Measurements from ENCODE around the gene OARD1. TPM values are rescaled to one million over a fixed set of nuclear protein-coding genes. Genes with fewer than 3 reads are reported as not detected.

OARD1 gene
- total and polyA plus RNA-seq, 10 of the 15 experiments (the other 5 are each of a cell fraction or from before 2014, with no cell fraction given): 19.0 to 63.5 (median 43.6) TPM

DNA sequence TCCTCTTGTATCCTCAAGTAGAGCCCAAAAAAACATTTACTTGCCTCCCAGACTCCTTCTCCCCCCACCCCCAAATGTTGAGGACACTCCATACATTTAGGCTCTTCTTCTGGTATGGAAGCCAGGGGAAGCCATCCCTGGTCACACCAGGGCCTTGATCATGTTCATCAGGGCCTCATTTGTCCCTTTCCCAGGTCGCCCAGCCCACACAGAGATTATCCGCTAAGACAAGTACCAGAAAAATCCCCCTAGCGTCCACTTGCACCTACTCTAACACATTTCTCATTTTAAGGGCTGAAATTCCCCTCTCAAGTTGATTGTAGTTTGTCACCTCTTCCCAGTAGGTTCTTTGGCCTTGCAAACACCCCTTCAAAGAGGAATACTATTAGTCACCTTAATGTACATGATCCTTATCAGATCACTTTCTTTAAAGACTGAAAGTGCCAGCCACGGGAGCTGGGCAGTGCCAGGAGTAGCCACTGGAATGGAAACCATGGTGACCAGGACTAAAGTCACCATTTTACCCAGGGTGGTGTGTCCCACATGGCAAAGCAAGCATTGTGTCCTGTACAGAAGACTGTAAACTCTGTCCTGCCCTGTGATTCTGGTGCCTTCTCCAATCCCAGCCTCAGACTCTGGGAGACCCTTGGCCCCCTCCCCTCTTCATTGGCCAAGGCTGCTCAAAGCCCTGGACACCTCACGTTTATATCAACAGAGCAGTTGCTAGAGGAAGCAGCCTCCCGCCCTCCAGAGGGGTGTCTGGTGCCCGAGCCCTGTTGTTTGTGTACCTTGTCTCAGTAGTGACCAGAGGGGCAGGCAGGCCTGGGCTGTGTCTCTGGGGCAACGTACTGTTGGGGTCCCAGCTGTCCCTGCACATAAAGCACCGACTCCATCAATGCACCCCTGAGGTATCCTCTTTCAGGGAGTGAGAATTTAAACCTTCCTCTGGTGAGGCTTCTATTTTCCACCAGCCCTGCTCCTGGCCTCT lies 24.1 kb downstream of the OARD1 start:
- ATAC-seq (no peak), FAIRE-seq (no peak), DNase-seq (ENCODE audit: low read depth, low spot score) (no peak)
- no peak overlapping the region for H3K4me3 ChIP-seq
- no TSS peak for BruUV-seq (replicated peaks)
- H2AFZ ChIP-seq (ENCODE audit: control insufficient read depth, low read depth, low read length): no peak overlapping the region
- H3K4me2 ChIP-seq (ENCODE audit: control insufficient read depth, insufficient read depth): no peak overlapping the region
- POLR2A ChIA-PET: no interaction called here
- H3K4me1 ChIP-seq (ENCODE audit: control insufficient read depth, insufficient read depth, low read length): no peaks in the 10 kb centered on the region
- intact Hi-C loops (cut with micrococcal nuclease; ENCODE audit: unreplicated experiment) (no loop called here), in situ Hi-C loops (cut with MboI) (no loop called here)
- no peak overlapping the region for H3K9ac ChIP-seq (ENCODE audit: control insufficient read depth, insufficient read depth, low read length)
- H4K20me1 ChIP-seq (ENCODE audit: control insufficient read depth, insufficient read depth): no peaks in the 10 kb centered on the region
- RAD21 ChIA-PET (ENCODE audit: unreplicated experiment): no interaction called here
- WGBS (ENCODE audit: insufficient coverage, insufficient replicate concordance, low lambda C conversion rate, missing lambda C conversion rate): 48% methylated on average over 9 of the region's 9 CpGs
- no peaks in the 10 kb centered on the region for H3K36me3 ChIP-seq (ENCODE audit: control insufficient read depth in 2 of 2, insufficient read depth in 2 of 2, low read length in 1 of 2)
- CTCF ChIA-PET: interaction anchor here (0.8 to 1.1 kb wide), 2 partner anchors 17 to 19 kb away, joined by 3 to 4 read pairs; no protein-coding TSS in a partner anchor
- no peaks in the 10 kb centered on the region for H3K9me3 ChIP-seq (replicated peaks; ENCODE audit: control insufficient read depth, insufficient read depth, low read length)
- H3K79me2 ChIP-seq (ENCODE audit: control insufficient read depth, insufficient read depth, low read length): no peaks in the 10 kb centered on the region
- H3K27ac ChIP-seq (ENCODE audit: control insufficient read depth, insufficient read depth): no peak overlapping the region
- SMC1A ChIA-PET (ENCODE audit: uncharacterized antibody, unreplicated experiment): no interaction called here
- no peaks in the 10 kb centered on the region for H3K27me3 ChIP-seq (replicated peaks in 1 of 2; ENCODE audit: control insufficient read depth in 2 of 2, insufficient read depth in 2 of 2, low read length in 1 of 2)
- TF ChIP-seq, protein P1, sequence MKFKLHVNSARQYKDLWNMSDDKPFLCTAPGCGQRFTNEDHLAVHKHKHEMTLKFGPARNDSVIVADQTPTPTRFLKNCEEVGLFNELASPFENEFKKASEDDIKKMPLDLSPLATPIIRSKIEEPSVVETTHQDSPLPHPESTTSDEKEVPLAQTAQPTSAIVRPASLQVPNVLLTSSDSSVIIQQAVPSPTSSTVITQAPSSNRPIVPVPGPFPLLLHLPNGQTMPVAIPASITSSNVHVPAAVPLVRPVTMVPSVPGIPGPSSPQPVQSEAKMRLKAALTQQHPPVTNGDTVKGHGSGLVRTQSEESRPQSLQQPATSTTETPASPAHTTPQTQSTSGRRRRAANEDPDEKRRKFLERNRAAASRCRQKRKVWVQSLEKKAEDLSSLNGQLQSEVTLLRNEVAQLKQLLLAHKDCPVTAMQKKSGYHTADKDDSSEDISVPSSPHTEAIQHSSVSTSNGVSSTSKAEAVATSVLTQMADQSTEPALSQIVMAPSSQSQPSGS (IDR thresholded peaks at IDR 0.05; ENCODE audit: low read length): no peak
- TF ChIP-seq, protein P2, sequence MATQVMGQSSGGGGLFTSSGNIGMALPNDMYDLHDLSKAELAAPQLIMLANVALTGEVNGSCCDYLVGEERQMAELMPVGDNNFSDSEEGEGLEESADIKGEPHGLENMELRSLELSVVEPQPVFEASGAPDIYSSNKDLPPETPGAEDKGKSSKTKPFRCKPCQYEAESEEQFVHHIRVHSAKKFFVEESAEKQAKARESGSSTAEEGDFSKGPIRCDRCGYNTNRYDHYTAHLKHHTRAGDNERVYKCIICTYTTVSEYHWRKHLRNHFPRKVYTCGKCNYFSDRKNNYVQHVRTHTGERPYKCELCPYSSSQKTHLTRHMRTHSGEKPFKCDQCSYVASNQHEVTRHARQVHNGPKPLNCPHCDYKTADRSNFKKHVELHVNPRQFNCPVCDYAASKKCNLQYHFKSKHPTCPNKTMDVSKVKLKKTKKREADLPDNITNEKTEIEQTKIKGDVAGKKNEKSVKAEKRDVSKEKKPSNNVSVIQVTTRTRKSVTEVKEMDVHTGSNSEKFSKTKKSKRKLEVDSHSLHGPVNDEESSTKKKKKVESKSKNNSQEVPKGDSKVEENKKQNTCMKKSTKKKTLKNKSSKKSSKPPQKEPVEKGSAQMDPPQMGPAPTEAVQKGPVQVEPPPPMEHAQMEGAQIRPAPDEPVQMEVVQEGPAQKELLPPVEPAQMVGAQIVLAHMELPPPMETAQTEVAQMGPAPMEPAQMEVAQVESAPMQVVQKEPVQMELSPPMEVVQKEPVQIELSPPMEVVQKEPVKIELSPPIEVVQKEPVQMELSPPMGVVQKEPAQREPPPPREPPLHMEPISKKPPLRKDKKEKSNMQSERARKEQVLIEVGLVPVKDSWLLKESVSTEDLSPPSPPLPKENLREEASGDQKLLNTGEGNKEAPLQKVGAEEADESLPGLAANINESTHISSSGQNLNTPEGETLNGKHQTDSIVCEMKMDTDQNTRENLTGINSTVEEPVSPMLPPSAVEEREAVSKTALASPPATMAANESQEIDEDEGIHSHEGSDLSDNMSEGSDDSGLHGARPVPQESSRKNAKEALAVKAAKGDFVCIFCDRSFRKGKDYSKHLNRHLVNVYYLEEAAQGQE (IDR thresholded peaks at IDR 0.05; ENCODE audit: low read depth, low read length): no peak
- TF ChIP-seq SREBF2 (IDR thresholded peaks at IDR 0.05; ENCODE audit: low read length): no peak
- TF ChIP-seq ESRRA (IDR thresholded peaks at IDR 0.05; ENCODE audit: low read length): no peak
- no peak for TF ChIP-seq HCFC1 (IDR thresholded peaks at IDR 0.05; ENCODE audit: low read length)
- TF ChIP-seq, protein P3, sequence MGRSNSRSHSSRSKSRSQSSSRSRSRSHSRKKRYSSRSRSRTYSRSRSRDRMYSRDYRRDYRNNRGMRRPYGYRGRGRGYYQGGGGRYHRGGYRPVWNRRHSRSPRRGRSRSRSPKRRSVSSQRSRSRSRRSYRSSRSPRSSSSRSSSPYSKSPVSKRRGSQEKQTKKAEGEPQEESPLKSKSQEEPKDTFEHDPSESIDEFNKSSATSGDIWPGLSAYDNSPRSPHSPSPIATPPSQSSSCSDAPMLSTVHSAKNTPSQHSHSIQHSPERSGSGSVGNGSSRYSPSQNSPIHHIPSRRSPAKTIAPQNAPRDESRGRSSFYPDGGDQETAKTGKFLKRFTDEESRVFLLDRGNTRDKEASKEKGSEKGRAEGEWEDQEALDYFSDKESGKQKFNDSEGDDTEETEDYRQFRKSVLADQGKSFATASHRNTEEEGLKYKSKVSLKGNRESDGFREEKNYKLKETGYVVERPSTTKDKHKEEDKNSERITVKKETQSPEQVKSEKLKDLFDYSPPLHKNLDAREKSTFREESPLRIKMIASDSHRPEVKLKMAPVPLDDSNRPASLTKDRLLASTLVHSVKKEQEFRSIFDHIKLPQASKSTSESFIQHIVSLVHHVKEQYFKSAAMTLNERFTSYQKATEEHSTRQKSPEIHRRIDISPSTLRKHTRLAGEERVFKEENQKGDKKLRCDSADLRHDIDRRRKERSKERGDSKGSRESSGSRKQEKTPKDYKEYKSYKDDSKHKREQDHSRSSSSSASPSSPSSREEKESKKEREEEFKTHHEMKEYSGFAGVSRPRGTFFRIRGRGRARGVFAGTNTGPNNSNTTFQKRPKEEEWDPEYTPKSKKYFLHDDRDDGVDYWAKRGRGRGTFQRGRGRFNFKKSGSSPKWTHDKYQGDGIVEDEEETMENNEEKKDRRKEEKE (IDR thresholded peaks at IDR 0.05): no peak
- no peak for TF ChIP-seq GATAD2B (conservative IDR thresholded peaks at IDR 0.05; ENCODE audit: low read depth)
- TF ChIP-seq HDAC2 (IDR thresholded peaks at IDR 0.05): no peak

All from GM12878 (cell line).